ENCODE data around the gene TJAP1.

DNA sequence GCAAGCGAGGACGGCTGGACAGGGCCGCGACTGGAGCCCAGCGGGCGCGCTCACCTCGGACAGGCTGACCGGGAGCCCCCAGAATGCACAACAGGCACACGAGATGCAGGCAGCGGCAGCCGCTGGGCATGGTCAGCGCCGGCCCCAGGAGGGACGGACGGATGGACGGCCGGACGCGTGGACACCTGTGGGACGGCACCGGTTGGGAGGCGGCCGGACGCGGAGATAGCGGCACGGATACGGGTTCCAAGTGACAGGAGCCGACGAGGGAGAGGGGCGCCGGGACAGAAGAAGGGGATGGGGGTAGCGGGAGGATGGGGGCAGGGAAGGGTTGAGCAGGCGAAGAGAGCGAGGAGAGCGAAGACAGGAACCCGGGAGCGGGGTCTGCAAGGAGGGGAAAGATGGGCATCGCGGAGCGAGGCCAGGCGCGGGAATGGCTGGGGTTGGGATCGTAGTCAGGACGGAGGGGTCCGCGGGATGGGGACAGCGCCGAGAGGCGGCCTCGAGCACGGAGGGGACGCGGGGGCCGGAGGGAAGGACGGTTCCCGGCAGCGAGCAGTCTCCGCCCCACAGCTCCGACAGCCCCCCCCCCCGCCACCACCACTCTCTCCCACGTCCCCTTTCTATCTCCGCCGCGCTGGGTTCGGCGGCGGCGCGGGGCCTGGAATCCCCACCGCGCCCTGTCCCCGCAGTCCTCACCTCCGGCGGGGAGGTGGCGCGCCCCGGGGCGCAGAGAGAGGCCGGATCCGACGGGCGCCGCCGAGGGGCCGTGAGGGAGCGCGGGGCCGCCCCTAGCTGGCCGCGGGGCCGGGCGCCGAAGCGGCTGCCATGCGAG, 22.5 kb upstream of the TJAP1 start:
- TF ChIP-seq, protein P1, sequence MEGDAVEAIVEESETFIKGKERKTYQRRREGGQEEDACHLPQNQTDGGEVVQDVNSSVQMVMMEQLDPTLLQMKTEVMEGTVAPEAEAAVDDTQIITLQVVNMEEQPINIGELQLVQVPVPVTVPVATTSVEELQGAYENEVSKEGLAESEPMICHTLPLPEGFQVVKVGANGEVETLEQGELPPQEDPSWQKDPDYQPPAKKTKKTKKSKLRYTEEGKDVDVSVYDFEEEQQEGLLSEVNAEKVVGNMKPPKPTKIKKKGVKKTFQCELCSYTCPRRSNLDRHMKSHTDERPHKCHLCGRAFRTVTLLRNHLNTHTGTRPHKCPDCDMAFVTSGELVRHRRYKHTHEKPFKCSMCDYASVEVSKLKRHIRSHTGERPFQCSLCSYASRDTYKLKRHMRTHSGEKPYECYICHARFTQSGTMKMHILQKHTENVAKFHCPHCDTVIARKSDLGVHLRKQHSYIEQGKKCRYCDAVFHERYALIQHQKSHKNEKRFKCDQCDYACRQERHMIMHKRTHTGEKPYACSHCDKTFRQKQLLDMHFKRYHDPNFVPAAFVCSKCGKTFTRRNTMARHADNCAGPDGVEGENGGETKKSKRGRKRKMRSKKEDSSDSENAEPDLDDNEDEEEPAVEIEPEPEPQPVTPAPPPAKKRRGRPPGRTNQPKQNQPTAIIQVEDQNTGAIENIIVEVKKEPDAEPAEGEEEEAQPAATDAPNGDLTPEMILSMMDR (tag by site-specific recombination; IDR thresholded peaks at IDR 0.05) = peak; percentile 97
- no peak for TF ChIP-seq TCF7L2 (IDR thresholded peaks at IDR 0.05; ENCODE audit: borderline replicate concordance, low read depth, low read length)
- no peak for TF ChIP-seq ZNF473 (tag by site-specific recombination; IDR thresholded peaks at IDR 0.05)
- no peak for TF ChIP-seq ZNF292 (tag by site-specific recombination; IDR thresholded peaks at IDR 0.05; ENCODE audit: borderline replicate concordance, low read depth)
- peak; percentile 32; the same call in 1 of the 2 replicates for TF ChIP-seq ZNF501 (tag by site-specific recombination; IDR thresholded peaks at IDR 0.05)
- TF ChIP-seq, protein P2, sequence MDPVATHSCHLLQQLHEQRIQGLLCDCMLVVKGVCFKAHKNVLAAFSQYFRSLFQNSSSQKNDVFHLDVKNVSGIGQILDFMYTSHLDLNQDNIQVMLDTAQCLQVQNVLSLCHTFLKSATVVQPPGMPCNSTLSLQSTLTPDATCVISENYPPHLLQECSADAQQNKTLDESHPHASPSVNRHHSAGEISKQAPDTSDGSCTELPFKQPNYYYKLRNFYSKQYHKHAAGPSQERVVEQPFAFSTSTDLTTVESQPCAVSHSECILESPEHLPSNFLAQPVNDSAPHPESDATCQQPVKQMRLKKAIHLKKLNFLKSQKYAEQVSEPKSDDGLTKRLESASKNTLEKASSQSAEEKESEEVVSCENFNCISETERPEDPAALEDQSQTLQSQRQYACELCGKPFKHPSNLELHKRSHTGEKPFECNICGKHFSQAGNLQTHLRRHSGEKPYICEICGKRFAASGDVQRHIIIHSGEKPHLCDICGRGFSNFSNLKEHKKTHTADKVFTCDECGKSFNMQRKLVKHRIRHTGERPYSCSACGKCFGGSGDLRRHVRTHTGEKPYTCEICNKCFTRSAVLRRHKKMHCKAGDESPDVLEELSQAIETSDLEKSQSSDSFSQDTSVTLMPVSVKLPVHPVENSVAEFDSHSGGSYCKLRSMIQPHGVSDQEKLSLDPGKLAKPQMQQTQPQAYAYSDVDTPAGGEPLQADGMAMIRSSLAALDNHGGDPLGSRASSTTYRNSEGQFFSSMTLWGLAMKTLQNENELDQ (tag by site-specific recombination; IDR thresholded peaks at IDR 0.05; ENCODE audit: low read depth) = no peak
- TF ChIP-seq YY2 (tag by site-specific recombination; IDR thresholded peaks at IDR 0.05) = peak; percentile 59; the same call in 1 of the 2 replicates
- TF ChIP-seq HOXA7 (CRISPR knock-in tag; IDR thresholded peaks at IDR 0.05; ENCODE audit: borderline replicate concordance) = no peak
- TF ChIP-seq ZNF776 (tag by site-specific recombination; IDR thresholded peaks at IDR 0.05; ENCODE audit: borderline replicate concordance) = no peak
